NCI-H2196 (cell line): Measurements from ENCODE around the gene APBA2.

ENCODE experiments used
- DNase-seq: peaks from one replicate; lab custom pipeline; 2025; ENCODE audit not compliant: unreplicated experiment; lab: John Stamatoyannopoulos, UW

APBA2 gene

GRCh38 chr15:28980709-28981350 lies 95.1 kb downstream of the APBA2 start:
- DNase-seq: no peak

- no peak for DNase-seq
Observed at GRCh38 chr15:28981351-28981720, 95.6 kb downstream of the APBA2 start.

- no peak for DNase-seq
Observed at GRCh38 chr15:28981921-28982320, 96.1 kb downstream of the APBA2 start.

- no peak for DNase-seq
Observed at GRCh38 chr15:28982886-28983285, 97.1 kb downstream of the APBA2 start.

- no peak for DNase-seq
Observed at GRCh38 chr15:28983432-28984311, 97.9 kb downstream of the APBA2 start.

- DNase-seq: peak; percentile 40
Observed at GRCh38 chr15:28984421-28985315, 98.9 kb downstream of the APBA2 start.

GRCh38 chr15:28985316-28985645 lies 99.5 kb downstream of the APBA2 start:
- no peak for DNase-seq

GRCh38 chr15:28985691-28986090 lies 99.9 kb downstream of the APBA2 start:
- no peak for DNase-seq

- no peak for DNase-seq
Observed at GRCh38 chr15:28986108-28986507, 100.3 kb downstream of the APBA2 start.

- DNase-seq: no peak
Observed at GRCh38 chr15:28986726-28987125, 101.0 kb downstream of the APBA2 start.

- DNase-seq: no peak
Observed at GRCh38 chr15:28987337-28987736, 101.6 kb downstream of the APBA2 start.

- peak; percentile 0 for DNase-seq
Observed at GRCh38 chr15:28989239-28989830, 103.6 kb downstream of the APBA2 start.

- no peak for DNase-seq
Observed at GRCh38 chr15:28989896-28990295, 104.1 kb downstream of the APBA2 start.

- DNase-seq: no peak
Observed at GRCh38 chr15:28990390-28990789, 104.6 kb downstream of the APBA2 start.

GRCh38 chr15:28991236-28992171 lies 105.7 kb downstream of the APBA2 start:
- no peak for DNase-seq

GRCh38 chr15:28992336-28992864 lies 106.6 kb downstream of the APBA2 start:
- DNase-seq: no peak

GRCh38 chr15:28993051-28993719 lies 107.4 kb downstream of the APBA2 start:
- no peak for DNase-seq

GRCh38 chr15:28993720-28994053 lies 107.9 kb downstream of the APBA2 start:
- no peak for DNase-seq

- no peak for DNase-seq
Observed at GRCh38 chr15:28994142-28994830, 108.5 kb downstream of the APBA2 start.
